ENCODE results near the gene SHCBP1L. TPM values are rescaled to one million over a fixed set of nuclear protein-coding genes. Genes with fewer than 3 reads are reported as not detected.

The SHCBP1L gene
- not detected in 5 replicates for total RNA-seq (2022; extraction: Qiagen RNA extraction; ENCODE audit: low read depth)

DNA sequence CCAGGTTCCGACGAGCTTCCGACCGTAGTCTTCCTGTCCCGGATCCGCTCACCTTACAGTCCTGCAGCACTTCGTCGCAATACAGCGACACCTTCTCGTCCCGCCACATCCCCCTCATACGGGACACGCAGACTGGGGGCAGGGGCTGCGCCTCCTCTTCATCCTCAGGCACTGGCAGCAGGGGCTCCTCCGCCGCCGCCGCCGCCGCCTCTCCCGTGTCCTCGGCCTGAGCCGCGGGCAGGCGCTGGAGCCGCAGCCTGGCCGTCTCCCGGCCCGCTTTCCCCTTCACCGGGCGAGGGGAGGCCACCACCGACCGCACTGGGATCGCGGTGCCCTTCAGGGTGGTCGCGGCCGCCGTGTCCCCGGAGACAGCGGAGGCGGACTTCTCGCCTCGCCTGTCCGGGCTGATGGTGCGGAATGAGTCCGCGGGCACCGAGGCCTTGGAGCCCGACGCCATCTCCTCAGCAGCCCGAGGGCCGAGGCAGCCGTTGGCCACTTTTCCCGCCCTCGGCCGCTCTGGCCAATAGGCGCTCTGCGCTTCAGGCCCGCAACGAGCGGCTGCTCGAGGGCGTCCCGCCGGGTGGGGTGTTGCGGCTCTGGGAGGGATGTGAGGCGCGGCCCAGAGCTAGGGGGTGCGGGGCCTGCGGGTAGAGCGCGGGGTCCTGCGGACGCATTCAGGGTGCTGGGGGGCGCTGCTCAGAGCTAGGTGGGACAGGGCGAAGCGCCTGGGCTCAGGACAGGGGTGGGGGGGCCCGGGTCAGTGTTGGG, at the start of gene SHCBP1L:
SHCBP1L (minus strand) TSS at position 490 of the 768 bp plus-strand sequence; CDS start at position 457, 33 bp downstream.

Other genes with a start within 250 kb of the SHCBP1L start
- gene NPL, start 163.4 kb downstream of the SHCBP1L start, total RNA-seq (2022; extraction: Qiagen RNA extraction; ENCODE audit: low read depth) = 0.40 to 1.3 TPM (median 0.75 TPM) in 5 replicates
- 153 to 176 TPM (median 161 TPM) in 5 replicates for gene DHX9, start 113.8 kb downstream of the SHCBP1L start, total RNA-seq (2022; extraction: Qiagen RNA extraction; ENCODE audit: low read depth)
- gene LAMC1, start 70.3 kb upstream of the SHCBP1L start, total RNA-seq (2022; extraction: Qiagen RNA extraction; ENCODE audit: low read depth) = 88.9 to 126 TPM (median 117 TPM) in 5 replicates
- 21.1 to 27.1 TPM (median 24.9 TPM) in 5 replicates for gene LAMC2, start 233.1 kb upstream of the SHCBP1L start, total RNA-seq (2022; extraction: Qiagen RNA extraction; ENCODE audit: low read depth)

Measured in A549 treated with GW870086 at 1 μM for 4 hours (cell line).